Vagina (tissue), 2 donors: ENCODE data around the gene TCN2. TPM values are rescaled to one million over a fixed set of nuclear protein-coding genes. Genes with fewer than 3 reads are reported as not detected.
"Not testable (repeated sequence)": the region's sequence is repeated elsewhere in the genome, so short reads cannot be mapped to it uniquely, and the experiment has no call there.

Experiments
- DNase-seq, 2 donors: peaks; one replicate each; pipeline ENCODE4 v3.0.0-alpha.2; 2017; ENCODE audit errors: extremely low spot score in 2 of 2
- H3K27ac ChIP-seq: fragments of 200-600 bp; sonication (generic); one replicate; pipeline ENCODE4 v1.5.1; 2019
- H3K27me3 ChIP-seq: fragments of 200-600 bp; sonication (generic); one replicate; pipeline ENCODE4 v1.5.1; 2019
- H3K36me3 ChIP-seq, 2 donors: fragments of 200-600 bp; sonication (generic); one replicate each; pipeline ENCODE4 v1.5.1; 2017 to 2019
- H3K4me1 ChIP-seq: fragments of 200-600 bp; sonication (generic); one replicate; pipeline ENCODE4 v1.5.1; 2019
- H3K4me3 ChIP-seq, 2 donors: fragments of 200-600 bp; sonication (generic); 1 replicate in 1 of 2; 2 replicates in 1 of 2; pipeline ENCODE4 v1.5.1; 2016 to 2019
- H3K9me3 ChIP-seq: fragments of 200-600 bp; sonication (generic); one replicate; pipeline ENCODE4 v1.5.1; 2019
- CTCF ChIP-seq, 3 experiments: fragments of 450-650 bp in 2 of 3; fragments of 200-600 bp in 1 of 3; sonication (generic) in 1 of 3; IDR thresholded peaks; one replicate each; pipeline ENCODE4 v1.5.1; 2017 to 2019; ENCODE audit warnings: antibody characterized with exemption in 3 of 3, mild to moderate bottlenecking in 2 of 3, moderate library complexity in 2 of 3
- POLR2A ChIP-seq, 2 donors: fragments of 450-650 bp; IDR thresholded peaks; one replicate each; pipeline ENCODE4 v1.6.1; 2017; ENCODE audit warnings: antibody characterized with exemption in 2 of 2, mild to moderate bottlenecking in 2 of 2, moderate library complexity in 2 of 2
- POLR2AphosphoS5 ChIP-seq, 2 donors: sonication (generic); formaldehyde crosslinking; IDR thresholded peaks; one replicate each; pipeline ENCODE4 v1.9.0; 2017; ENCODE audit warnings: antibody characterized with exemption in 2 of 2, mild to moderate bottlenecking in 2 of 2, low read depth in 1 of 2; ENCODE audit not compliant: insufficient read depth in 1 of 2
- intact Hi-C: fragments of 100-400 bp; cut with DNase I; formaldehyde crosslinking; loops from one replicate; pipeline ENCODE4 v1.15.1; 2023
- total RNA-seq: library from RNA; depleted of rRNA; stranded (reverse); fragments of >200 nt; gene quantifications from one replicate; pipeline ENCODE4 v1.2.3, GENCODE V29; 2016

The TCN2 gene
- total RNA-seq, 1 donor from 2014 or later, result 20.4 TPM

- H3K36me3 ChIP-seq, result peaks cover 0 to 29% of the 10 kb centered on the region in 2 donors
- intact Hi-C loops, result no loop called here
- peak overlapping the region; percentile 79 for H3K27ac ChIP-seq
- no peak for DNase-seq
- TF ChIP-seq POLR2AphosphoS5 (IDR thresholded peaks at IDR 0.05; ENCODE audit: insufficient read depth in 1 of 2, low read depth in 1 of 2) (no peak), CTCF (IDR thresholded peaks at IDR 0.05) (no peak), POLR2A (IDR thresholded peaks at IDR 0.05) (no peak)
- no peaks in the 10 kb centered on the region for H3K9me3 ChIP-seq
- peaks cover 18% of the 10 kb centered on the region for H3K4me1 ChIP-seq
- no peaks in the 10 kb centered on the region for H3K27me3 ChIP-seq
- H3K4me3 ChIP-seq, result peak overlapping the region; percentile 86 to 88
These were observed 15.8 kb upstream of the TCN2 start for GRCh38 chr22:30591191-30591587.

- intact Hi-C loops, result no loop called here
- TF ChIP-seq POLR2AphosphoS5 (IDR thresholded peaks at IDR 0.05; ENCODE audit: insufficient read depth in 1 of 2, low read depth in 1 of 2), result peak; percentile 78 to 99
- no peak for TF ChIP-seq CTCF (IDR thresholded peaks at IDR 0.05)
- TF ChIP-seq POLR2A (IDR thresholded peaks at IDR 0.05), result no peak
These were observed 15.2 kb upstream of the TCN2 start, which contains the start of gene PES1 for GRCh38 chr22:30591588-30592359. TSS of gene PES1 (minus strand) at chr22:30591910. CDS start at chr22:30591833, 77 bp downstream.

GRCh38 chr22:30592360-30592713 lies 14.6 kb upstream of the TCN2 start:
- H3K27ac ChIP-seq, DNase-seq, intact Hi-C loops, H3K27me3 ChIP-seq, H3K9me3 ChIP-seq: not testable (repeated sequence)
- H3K4me3 ChIP-seq, result peak overlapping the region; percentile 86 to 88
- peaks cover 0 to 18% of the 10 kb centered on the region in 2 donors for H3K36me3 ChIP-seq
- H3K4me1 ChIP-seq, result peaks cover 18% of the 10 kb centered on the region

More at GRCh38 chr22:30591588-30592359, 15.2 kb upstream of the TCN2 start, which contains the start of gene PES1:
- H3K4me3 ChIP-seq, result peak within 1 kb of the TSS; percentile 86 to 88
- no peaks in the 10 kb centered on the region for H3K27me3 ChIP-seq
- peaks cover 18% of the 10 kb centered on the region for H3K4me1 ChIP-seq
- H3K9me3 ChIP-seq, result no peaks in the 10 kb centered on the region
- peak in 1 of 2 donors; percentile 96 for DNase-seq
- peak within 1 kb of the TSS; percentile 79 for H3K27ac ChIP-seq
- peaks cover 0 to 24% of the 10 kb centered on the region in 2 donors for H3K36me3 ChIP-seq

- Histone ChIP-seq H3K36me3 (no peaks in the 10 kb centered on the region), H3K9me3 (no peaks in the 10 kb centered on the region), H3K4me1 (peaks cover 3% of the 10 kb centered on the region), H3K27me3 (no peaks in the 10 kb centered on the region), H3K4me3 (no peak overlapping the region), H3K27ac (no peak overlapping the region)
- intact Hi-C loops, result no loop called here
- no peak for TF ChIP-seq CTCF (IDR thresholded peaks at IDR 0.05)
- no peak for TF ChIP-seq POLR2AphosphoS5 (IDR thresholded peaks at IDR 0.05; ENCODE audit: insufficient read depth in 1 of 2, low read depth in 1 of 2)
- TF ChIP-seq POLR2A (IDR thresholded peaks at IDR 0.05), result no peak
- DNase-seq, result no peak
These were observed 10.8 kb upstream of the TCN2 start for GRCh38 chr22:30596199-30596598.

GRCh38 chr22:30596886-30597285 lies 10.1 kb upstream of the TCN2 start:
- no peak for TF ChIP-seq POLR2A (IDR thresholded peaks at IDR 0.05)
- TF ChIP-seq CTCF (IDR thresholded peaks at IDR 0.05), result no peak
- no peak for TF ChIP-seq POLR2AphosphoS5 (IDR thresholded peaks at IDR 0.05; ENCODE audit: insufficient read depth in 1 of 2, low read depth in 1 of 2)
- H3K9me3 ChIP-seq, result no peaks in the 10 kb centered on the region
- no peaks in the 10 kb centered on the region for H3K27me3 ChIP-seq
- no peak overlapping the region for H3K27ac ChIP-seq
- intact Hi-C loops, result no loop called here
- no peak overlapping the region for H3K4me3 ChIP-seq
- no peaks in the 10 kb centered on the region for H3K36me3 ChIP-seq
- no peaks in the 10 kb centered on the region for H3K4me1 ChIP-seq
- DNase-seq, result no peak
